ENCODE data around the gene VSIG8. TPM values are rescaled to one million over a fixed set of nuclear protein-coding genes. Genes with fewer than 3 reads are reported as not detected.

VSIG8 gene
- total and polyA plus RNA-seq, 2 of the 4 experiments (the other 2 are of a cell fraction) = not detected

DNA sequence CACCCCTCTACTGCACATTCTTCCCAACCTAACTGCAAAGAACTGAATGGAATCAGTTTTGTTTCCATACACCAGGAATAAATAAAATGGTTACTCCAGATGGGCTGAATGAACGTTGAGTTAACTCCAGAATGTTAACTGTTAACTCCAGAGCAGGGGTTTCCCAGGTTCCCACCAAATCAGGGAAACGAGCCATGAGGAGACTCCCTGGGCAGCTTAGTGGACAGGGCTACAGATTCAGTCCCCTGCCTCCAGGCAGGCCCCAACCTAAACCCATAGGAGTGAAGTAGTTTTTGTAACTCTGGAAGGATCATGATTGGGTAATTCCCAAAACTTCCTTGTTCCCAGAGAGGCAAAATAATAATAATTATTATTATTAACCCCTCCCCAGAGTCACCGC is 14.1 kb downstream of the VSIG8 start:
- no peak overlapping the region for H2AFZ ChIP-seq (replicated peaks; ENCODE audit: low read length, poor library complexity)
- no peak overlapping the region for H3K27ac ChIP-seq (ENCODE audit: insufficient read depth, low read length)
- no peak overlapping the region for H4K5ac ChIP-seq (ENCODE audit: low read depth, low read length)
- in situ Hi-C loops (cut with MboI; ENCODE audit: low sequenced_read_pairs) = no loop called here
- no peaks in the 10 kb centered on the region for H3K36me3 ChIP-seq (ENCODE audit: control insufficient read depth, insufficient read depth, low read length)
- WGBS, 2 experiments (ENCODE audit: extremely low coverage in 2 of 2, insufficient read length in 1 of 2) = no CpG with 5 or more reads among the region's 3 CpGs
- 0 out of 2 replicates have a peak overlapping the region, but pooled peaks have one; percentile 22 for H2BK20ac ChIP-seq (ENCODE audit: low read depth, low read length)
- no peak overlapping the region for H3K4ac ChIP-seq (ENCODE audit: low read depth, low read length)
- peaks cover 2% of the 10 kb centered on the region; the same call in 1 of the 2 replicates for H3K4me1 ChIP-seq (ENCODE audit: control insufficient read depth, insufficient read depth, low read length)
- H3K9me1 ChIP-seq (ENCODE audit: insufficient read depth, low read length) = peaks cover 9% of the 10 kb centered on the region
- no peak overlapping the region for H3K23ac ChIP-seq (ENCODE audit: low read depth, low read length)
- H2AK9ac ChIP-seq (replicated peaks; ENCODE audit: low read depth, low read length, poor library complexity) = no peak overlapping the region
- intact Hi-C loops (cut with micrococcal nuclease) = no loop called here
- H4K20me1 ChIP-seq (ENCODE audit: insufficient read depth, low read length) = no peaks in the 10 kb centered on the region
- DNase-seq = no peak
- ChIA-PET POLR2A (ENCODE audit: unreplicated experiment) (no interaction called here), CTCF (no interaction called here)
- no peaks in the 10 kb centered on the region; the same call in 1 of the 2 replicates for H3K27me3 ChIP-seq (ENCODE audit: control insufficient read depth, insufficient read depth, low read length)
- H4K8ac ChIP-seq (ENCODE audit: low read depth in 2 of 2, low read length in 2 of 2) = no peak overlapping the region
- no peak overlapping the region for H3K14ac ChIP-seq (replicated peaks; ENCODE audit: low read depth, low read length)
- ATAC-seq (ENCODE audit: low read depth) = no peak
- H2BK120ac ChIP-seq (ENCODE audit: low read depth, low read length) = peak overlapping the region; percentile 26; the same call in 1 of the 2 replicates
- no peak overlapping the region for H4K91ac ChIP-seq (ENCODE audit: insufficient read depth, low read depth, low read length)
- no TSS peak for BruUV-seq (replicated peaks)
- no peaks in the 10 kb centered on the region for H3K9me3 ChIP-seq (ENCODE audit: control insufficient read depth, insufficient read depth, low read length)
- H2AK5ac ChIP-seq (ENCODE audit: low read depth, low read length) = 0 out of 2 replicates have a peak overlapping the region, but pooled peaks have one; percentile 60
- no peak overlapping the region for H3K56ac ChIP-seq (ENCODE audit: extremely low read depth, insufficient read depth, low read length)
- H3K4me3 ChIP-seq (ENCODE audit: insufficient read depth, low read depth, low read length) = no peak overlapping the region
- dilution Hi-C loops (cut with HindIII; ENCODE audit: low sequenced_read_pairs, unreplicated experiment) = no loop called here
- no peak overlapping the region; the same call in 2 of the 3 replicates for H2BK15ac ChIP-seq (ENCODE audit: low read depth, low read length)
- TF ChIP-seq MAZ (IDR thresholded peaks at IDR 0.05; ENCODE audit: borderline replicate concordance, low read depth, low read length) (no peak), SMC3 (IDR thresholded peaks at IDR 0.05; ENCODE audit: low read depth, low read length) (no peak), RFX5 (IDR thresholded peaks at IDR 0.05; ENCODE audit: low read depth, low read length) (no peak), POLR2A (IDR thresholded peaks at IDR 0.05; ENCODE audit: low read depth, low read length) (no peak)
- H3K4me2 ChIP-seq (ENCODE audit: low read depth, low read length) = no peak overlapping the region
- no peak overlapping the region for H3K9ac ChIP-seq (ENCODE audit: low read depth, low read length)
- H3K79me1 ChIP-seq (ENCODE audit: low read depth in 1 of 2, low read length in 2 of 2) = peaks cover 0 to 6% of the 10 kb centered on the region in 2 experiments; a peak in 1 of 4 replicates
- no peak overlapping the region for H3K18ac ChIP-seq (ENCODE audit: low read depth, low read length)
- H2BK5ac ChIP-seq (ENCODE audit: low read depth, low read length, poor library complexity, severe bottlenecking) = no peak overlapping the region

Data from IMR-90 (cell line).